CD4-positive, alpha-beta T cell (primary cell): ENCODE data around the gene PORCN. TPM values are rescaled to one million over a fixed set of nuclear protein-coding genes. Genes with fewer than 3 reads are reported as not detected.
"Not testable (repeated sequence)": the region's sequence is repeated elsewhere in the genome, so short reads cannot be mapped to it uniquely, and the experiment has no call there.

Source experiments
- ATAC-seq: fragments of 200-7000 bp; cut with Tn5 transposase; one replicate; pipeline ENCODE4 v1.10.0; 2022; ENCODE audit warnings: mild to moderate bottlenecking; ENCODE audit not compliant: poor library complexity
- CTCF ChIA-PET: fragments of 350-600 bp; sonication (Branson Sonifier 250); formaldehyde crosslinking; loops from one replicate; lab custom pipeline; 2021; ENCODE audit warnings: antibody characterized with exemption, inconsistent platforms; lab: Charles Lee
- POLR2A ChIA-PET: fragments of 350-600 bp; sonication (Branson Sonifier 250); formaldehyde crosslinking; loops from one replicate; lab custom pipeline; 2021; ENCODE audit warnings: antibody characterized with exemption, inconsistent platforms; lab: Charles Lee
- DNase-seq, 14 experiments: peaks; one replicate each; pipeline ENCODE4 v3.0.0-alpha.2; 2013 to 2020; ENCODE audit warnings: mixed read lengths in 2 of 14
- H3K27ac ChIP-seq, 2 donors: one replicate each; pipeline versions ENCODE4 v1.5.1 to v1.7.0; 2013; ENCODE audit warnings: low read length in 2 of 2, low read depth in 1 of 2, mild to moderate bottlenecking in 1 of 2
- H3K27me3 ChIP-seq, 2 experiments: 1 replicate in 1 of 2; 2 replicates in 1 of 2; pipeline versions ENCODE4 v1.6.1 to v1.7.0; 2013; ENCODE audit warnings: low read length in 2 of 2, control low read depth in 1 of 2, mild to moderate bottlenecking in 1 of 2, moderate library complexity in 1 of 2; ENCODE audit not compliant: insufficient read depth in 2 of 2, control insufficient read depth in 1 of 2
- H3K36me3 ChIP-seq: one replicate; pipeline ENCODE4 v1.6.1; 2013; ENCODE audit warnings: low read length, control low read depth; ENCODE audit not compliant: insufficient read depth
- H3K4me1 ChIP-seq: one replicate; pipeline ENCODE4 v1.6.1; 2013; ENCODE audit warnings: low read length, control low read depth; ENCODE audit not compliant: insufficient read depth
- H3K4me3 ChIP-seq: one replicate; pipeline ENCODE4 v1.5.1; 2013; ENCODE audit warnings: mild to moderate bottlenecking, low read length, moderate library complexity
- H3K9me3 ChIP-seq, 2 experiments: 1 replicate in 1 of 2; 2 replicates in 1 of 2; pipeline versions ENCODE4 v1.6.1 to v1.7.0; 2013; ENCODE audit warnings: low read length in 2 of 2, mild to moderate bottlenecking in 2 of 2, control low read depth in 1 of 2, moderate library complexity in 1 of 2; ENCODE audit not compliant: control insufficient read depth in 1 of 2, insufficient read depth in 1 of 2
- H3K27ac Mint-ChIP-seq: one replicate; pipeline ENCODE4 v1.8.0; 2020; ENCODE audit warnings: mixed read lengths
- H3K27me3 Mint-ChIP-seq: one replicate; pipeline ENCODE4 v1.8.0; 2021; ENCODE audit warnings: mixed read lengths
- H3K36me3 Mint-ChIP-seq: one replicate; pipeline ENCODE4 v1.8.0; 2021; ENCODE audit warnings: low read depth, mixed read lengths
- H3K4me1 Mint-ChIP-seq: one replicate; pipeline ENCODE4 v1.8.0; 2021; ENCODE audit warnings: low read depth, mixed read lengths
- H3K4me3 Mint-ChIP-seq: one replicate; pipeline ENCODE4 v1.8.0; 2020; ENCODE audit warnings: mild to moderate bottlenecking, mixed read lengths
- H3K9me3 Mint-ChIP-seq: one replicate; pipeline ENCODE4 v1.8.0; 2020; ENCODE audit warnings: mixed read lengths
- CTCF ChIP-seq: fragments of 200-600 bp; IDR thresholded peaks from one replicate; pipeline ENCODE4 v1.8.0; 2022; ENCODE audit warnings: antibody characterized with exemption, mild to moderate bottlenecking
- intact Hi-C, 2 experiments: fragments of 100-400 bp; cut with DNase I in 1 of 2; cut with micrococcal nuclease in 1 of 2; formaldehyde crosslinking; loops; one replicate each; pipeline versions ENCODE4 v1.15.1 to v1.9.0; 2023 to 2025; cut with DNase I, micrococcal nuclease
- total RNA-seq, 174 experiments: library from RNA in 2 of 174; stranded (reverse) in 2 of 174; gene quantifications; one replicate each; pipeline ENCODE4 v1.2.3 and lab custom pipeline; 2021 to 2026

The PORCN gene
- total RNA-seq, 2 experiments from 2014 or later: 12.0 to 14.1 TPM

GRCh38 chrX:48540480-48540879 is 31.7 kb downstream of the PORCN start:
- Histone ChIP-seq H3K9me3 (no peaks in the 10 kb centered on the region), H3K4me1 (peaks cover 21% of the 10 kb centered on the region), H3K27me3 (no peaks in the 10 kb centered on the region), H3K27ac (peak overlapping the region; percentile 84 to 95), H3K4me3 (peak overlapping the region; percentile 74), H3K36me3 (peaks cover 19% of the 10 kb centered on the region)
- Mint-ChIP-seq H3K27ac (peak overlapping the region; percentile 97), H3K4me1 (peaks cover 20% of the 10 kb centered on the region), H3K9me3 (no peaks in the 10 kb centered on the region), H3K36me3 (peaks cover 23% of the 10 kb centered on the region), H3K4me3 (peak overlapping the region; percentile 93), H3K27me3 (no peaks in the 10 kb centered on the region)
- ChIA-PET CTCF (interaction anchor here (1.1 to 2.1 kb wide), 5 partner anchors 12 to 71 kb away, joined by 3 to 9 read pairs (median 6); partner anchors contain the start of genes EBP and RBM3), POLR2A (interaction anchor here (0.6 to 2.9 kb wide), 15 partner anchors 10 to 728 kb away, joined by 3 to 101 read pairs (median 6); partner anchors contain the start of genes CCDC22, EBP, HDAC6 and OTUD5)
- intact Hi-C loops: loop anchor here in 1 of 2 experiments (5.0 kb wide), 1 partner anchor 458 kb away; no protein-coding TSS in a partner anchor
- no peak for TF ChIP-seq CTCF
- ATAC-seq: no peak
- DNase-seq: peak in 2 of 14 experiments; percentile 22 to 30

GRCh38 chrX:48541140-48541814 is 32.5 kb downstream of the PORCN start:
- Histone ChIP-seq H3K4me3 (no peak overlapping the region), H3K27me3 (no peaks in the 10 kb centered on the region), H3K4me1 (peaks cover 21% of the 10 kb centered on the region), H3K9me3 (no peaks in the 10 kb centered on the region), H3K36me3 (peaks cover 23% of the 10 kb centered on the region), H3K27ac (peak overlapping the region; percentile 84 to 95)
- no peak for DNase-seq
- H3K9me3 Mint-ChIP-seq: no peaks in the 10 kb centered on the region
- peaks cover 25% of the 10 kb centered on the region for H3K36me3 Mint-ChIP-seq
- CTCF ChIA-PET: interaction anchor here (1.7 kb wide), 1 partner anchor 72 kb away, joined by 6 read pairs; no protein-coding TSS in a partner anchor
- peaks cover 20% of the 10 kb centered on the region for H3K4me1 Mint-ChIP-seq
- peak overlapping the region; percentile 97 for H3K27ac Mint-ChIP-seq
- no peak for ATAC-seq
- no peak for TF ChIP-seq CTCF
- POLR2A ChIA-PET: no interaction called here
- no peaks in the 10 kb centered on the region for H3K27me3 Mint-ChIP-seq
- intact Hi-C loops: loop anchor here in 1 of 2 experiments (5.0 kb wide), 1 partner anchor 459 kb away; no protein-coding TSS in a partner anchor
- H3K4me3 Mint-ChIP-seq: peak overlapping the region; percentile 93

- POLR2A ChIA-PET: interaction anchor here (1.2 to 2.5 kb wide), 2 partner anchors 9 to 25 kb away, joined by 3 to 8 read pairs; partner anchors contain the start of genes RBM3 and TBC1D25
- H3K36me3 Mint-ChIP-seq: peaks cover 31% of the 10 kb centered on the region
- no peaks in the 10 kb centered on the region for H3K27me3 ChIP-seq
- no peak for TF ChIP-seq CTCF
- H3K4me1 Mint-ChIP-seq: no peaks in the 10 kb centered on the region
- H3K4me3 ChIP-seq: no peak overlapping the region
- no peak overlapping the region for H3K27ac ChIP-seq
- H3K27me3 Mint-ChIP-seq: no peaks in the 10 kb centered on the region
- peaks cover 27% of the 10 kb centered on the region for H3K36me3 ChIP-seq
- H3K9me3 Mint-ChIP-seq: no peaks in the 10 kb centered on the region
- H3K4me3 Mint-ChIP-seq: no peak overlapping the region
- DNase-seq (no peak), ATAC-seq (no peak)
- intact Hi-C loops: no loop called here
- no peaks in the 10 kb centered on the region for H3K4me1 ChIP-seq
- H3K27ac Mint-ChIP-seq: no peak overlapping the region
- CTCF ChIA-PET: no interaction called here
- H3K9me3 ChIP-seq: no peaks in the 10 kb centered on the region
These were observed 40.1 kb downstream of the PORCN start for GRCh38 chrX:48548871-48549270.

GRCh38 chrX:48555731-48556325 is 47.0 kb downstream of the PORCN start:
- H3K4me1 Mint-ChIP-seq, H3K9me3 Mint-ChIP-seq, DNase-seq, H3K4me3 ChIP-seq, CTCF ChIA-PET, H3K4me1 ChIP-seq, H3K27me3 ChIP-seq, H3K27ac Mint-ChIP-seq, H3K27me3 Mint-ChIP-seq, H3K9me3 ChIP-seq, H3K27ac ChIP-seq, H3K4me3 Mint-ChIP-seq, intact Hi-C loops, ATAC-seq, POLR2A ChIA-PET: not testable (repeated sequence)
- peaks cover 40% of the 10 kb centered on the region for H3K36me3 ChIP-seq
- peaks cover 51% of the 10 kb centered on the region for H3K36me3 Mint-ChIP-seq
